Endothelial cell of umbilical vein (primary cell): Measurements from ENCODE around the gene CKB. TPM values are rescaled to one million over a fixed set of nuclear protein-coding genes. Genes with fewer than 3 reads are reported as not detected.

ENCODE experiments used
- BruUV-seq: library from RNA; stranded (reverse); fragments of 400-500 nt; replicated peaks from 2 replicates; lab custom pipeline; 2021; lab: Mats Ljungman, UMichigan
- CTCF ChIA-PET: fragments of 300-600, 350-600 bp; sonication (Branson Sonifier 250); formaldehyde crosslinking; loops from one replicate; lab custom pipeline; 2021; ENCODE audit warnings: antibody characterized with exemption, inconsistent platforms; lab: Charles Lee
- POLR2A ChIA-PET: fragments of 300-600, 350-600 bp; sonication (Branson Sonifier 250); formaldehyde crosslinking; loops from one replicate; lab custom pipeline; 2021; ENCODE audit warnings: antibody characterized with exemption, inconsistent platforms; lab: Charles Lee
- DNase-seq: peaks from one replicate; pipeline ENCODE4 v3.0.0-alpha.2; 2011; ENCODE audit warnings: low read depth, low spot score
- FAIRE-seq: peaks from 2 replicates; lab custom pipeline; 2011; peaks lifted over from hg19 to GRCh38; lab: Jason Lieb, UNC
- H2AFZ ChIP-seq: 2 replicates; pipeline ENCODE4 v1.6.0; 2012; ENCODE audit warnings: low read depth, low read length, control low read depth, inconsistent platforms
- H3K27ac ChIP-seq: 2 replicates; pipeline ENCODE4 v1.5.1; 2011; ENCODE audit warnings: low read depth, mild to moderate bottlenecking, control low read depth, low read length, moderate library complexity; ENCODE audit not compliant: insufficient read depth
- H3K27me3 ChIP-seq, 2 experiments: 2 replicates each; pipeline versions ENCODE4 v1.6.0 to v1.6.1; 2011; ENCODE audit warnings: low read length in 2 of 2, mixed read lengths in 1 of 2; ENCODE audit not compliant: control insufficient read depth in 2 of 2, insufficient read depth in 2 of 2
- H3K36me3 ChIP-seq, 2 experiments: 2 replicates in 1 of 2; 3 replicates in 1 of 2; pipeline ENCODE4 v1.5.1; 2011; ENCODE audit warnings: low read length in 2 of 2, mild to moderate bottlenecking in 1 of 2, moderate library complexity in 1 of 2; ENCODE audit not compliant: control insufficient read depth in 2 of 2, insufficient read depth in 2 of 2; ENCODE audit errors: extremely low read depth in 1 of 2
- H3K4me1 ChIP-seq: 3 replicates; pipeline ENCODE4 v1.5.1; 2011; ENCODE audit warnings: mild to moderate bottlenecking, low read length; ENCODE audit not compliant: control insufficient read depth, insufficient read depth; ENCODE audit errors: extremely low read depth
- H3K4me2 ChIP-seq: 2 replicates; pipeline ENCODE4 v1.6.1; 2011; ENCODE audit warnings: low read length, control low read depth, mixed read lengths; ENCODE audit not compliant: insufficient read depth
- H3K4me3 ChIP-seq, 3 experiments: fragments of 200-600 bp in 1 of 3; sonication (generic), shearing (Covaris generic) in 1 of 3; replicated peaks in 1 of 3; 2 replicates each; pipeline ENCODE4 v1.5.1; 2011 to 2016; ENCODE audit warnings: control low read depth in 3 of 3, low read length in 3 of 3, mild to moderate bottlenecking in 2 of 3, inconsistent platforms in 1 of 3, low read depth in 1 of 3, moderate library complexity in 1 of 3; ENCODE audit not compliant: insufficient read depth in 1 of 3
- H3K79me2 ChIP-seq: 2 replicates; pipeline ENCODE4 v1.6.0; 2012; ENCODE audit warnings: low read length, inconsistent platforms; ENCODE audit not compliant: control insufficient read depth, insufficient read depth
- H3K9ac ChIP-seq: replicated peaks from 2 replicates; pipeline ENCODE3; 2011; ENCODE audit warnings: low read length, control low read depth; ENCODE audit not compliant: insufficient read depth; ENCODE audit errors: extremely low read depth
- H3K9me1 ChIP-seq: replicated peaks from 3 replicates; pipeline ENCODE4 v1.6.0; 2011; ENCODE audit warnings: mild to moderate bottlenecking, low read length; ENCODE audit not compliant: control insufficient read depth, insufficient read depth; ENCODE audit errors: extremely low read depth
- H3K9me3 ChIP-seq: replicated peaks from 2 replicates; pipeline ENCODE4 v1.5.1; 2012; ENCODE audit warnings: low read length, inconsistent platforms; ENCODE audit not compliant: control insufficient read depth, insufficient read depth
- H4K20me1 ChIP-seq: replicated peaks from 2 replicates; pipeline ENCODE3; 2011; ENCODE audit warnings: mild to moderate bottlenecking, low read length; ENCODE audit not compliant: control insufficient read depth, insufficient read depth; ENCODE audit errors: extremely low read depth
- EZH2 ChIP-seq: IDR thresholded peaks from 2 replicates; pipeline ENCODE4 v1.6.1; 2012; ENCODE audit warnings: borderline replicate concordance, low read depth, mild to moderate bottlenecking, moderate library complexity, low read length, inconsistent platforms; ENCODE audit not compliant: severe bottlenecking
- FOS ChIP-seq: IDR thresholded peaks from 2 replicates; pipeline ENCODE4 v1.6.1; 2011; ENCODE audit warnings: mild to moderate bottlenecking, low read length, moderate library complexity, borderline replicate concordance; ENCODE audit not compliant: insufficient read depth
- GATA2 ChIP-seq: IDR thresholded peaks from 2 replicates; pipeline ENCODE4 v1.7.0; 2011; ENCODE audit warnings: low read depth, mild to moderate bottlenecking, moderate library complexity, mixed read lengths, low read length; ENCODE audit not compliant: insufficient read length, insufficient read depth
- JUN ChIP-seq: IDR thresholded peaks from 2 replicates; pipeline ENCODE4 v1.6.1; 2011; ENCODE audit warnings: borderline replicate concordance, low read depth; ENCODE audit not compliant: insufficient read length, insufficient read depth
- MYC ChIP-seq: IDR thresholded peaks from one replicate; pipeline ENCODE4 v1.6.1; 2011; ENCODE audit warnings: mild to moderate bottlenecking, low read depth, low read length
- POLR2A ChIP-seq: IDR thresholded peaks from 2 replicates; pipeline ENCODE4 v1.6.1; 2012; ENCODE audit warnings: low read depth, mild to moderate bottlenecking, control low read depth, low read length
- POLR2AphosphoS5 ChIP-seq: IDR thresholded peaks from 2 replicates; pipeline ENCODE4 v1.6.1; 2012; ENCODE audit warnings: low read depth, mild to moderate bottlenecking, control low read depth, low read length, moderate library complexity; ENCODE audit not compliant: insufficient read depth
- dilution Hi-C: fragments of 300-500 bp; cut with MboI; formaldehyde crosslinking; loops from one replicate; pipeline ENCODE4 v1.15.0; 2019; ENCODE audit warnings: low sequenced_read_pairs; ENCODE audit not compliant: extremely low pct_ligation_motif_present
- intact Hi-C: fragments of 100-400 bp; cut with micrococcal nuclease; formaldehyde crosslinking; loops from one replicate; pipeline ENCODE4 v1.10.0; 2022
- polyA plus RNA-seq, 4 experiments: library from polyadenylated mRNA; depleted of rRNA in 3 of 4; stranded (reverse) in 3 of 4; unstranded in 1 of 4; fragments of >200 nt; gene quantifications; 2 replicates each; pipeline versions ENCODE4 v1.2.1 to v1.2.3, GENCODE V29; 2011 to 2012; ENCODE audit warnings: missing spikeins in 1 of 4
- total RNA-seq: library from RNA; stranded (reverse); gene quantifications from 2 replicates; pipeline ENCODE4 v1.2.3, GENCODE V29; 2021
- TF ChIP-seq, protein P1 (sequence below), 2 donors: IDR thresholded peaks; 1 replicate in 1 of 2; 2 replicates in 1 of 2; pipeline ENCODE4 v1.5.1; 2011; ENCODE audit warnings: low read length in 2 of 2, mild to moderate bottlenecking in 2 of 2, moderate library complexity in 2 of 2, control low read depth in 1 of 2, inconsistent platforms in 1 of 2, low read depth in 1 of 2; ENCODE audit not compliant: insufficient read depth in 1 of 2; ENCODE audit errors: extremely low read depth in 1 of 2
- TF ChIP-seq, protein P2 (sequence below): IDR thresholded peaks from 2 replicates; pipeline ENCODE4 v1.6.1; 2011; ENCODE audit not compliant: insufficient read depth, insufficient read length

CKB gene
- total and polyA plus RNA-seq, 2 donors (not counting 3 experiments of a cell fraction or from before 2014, with no cell fraction given), result 4.0 to 6.9 TPM

DNA sequence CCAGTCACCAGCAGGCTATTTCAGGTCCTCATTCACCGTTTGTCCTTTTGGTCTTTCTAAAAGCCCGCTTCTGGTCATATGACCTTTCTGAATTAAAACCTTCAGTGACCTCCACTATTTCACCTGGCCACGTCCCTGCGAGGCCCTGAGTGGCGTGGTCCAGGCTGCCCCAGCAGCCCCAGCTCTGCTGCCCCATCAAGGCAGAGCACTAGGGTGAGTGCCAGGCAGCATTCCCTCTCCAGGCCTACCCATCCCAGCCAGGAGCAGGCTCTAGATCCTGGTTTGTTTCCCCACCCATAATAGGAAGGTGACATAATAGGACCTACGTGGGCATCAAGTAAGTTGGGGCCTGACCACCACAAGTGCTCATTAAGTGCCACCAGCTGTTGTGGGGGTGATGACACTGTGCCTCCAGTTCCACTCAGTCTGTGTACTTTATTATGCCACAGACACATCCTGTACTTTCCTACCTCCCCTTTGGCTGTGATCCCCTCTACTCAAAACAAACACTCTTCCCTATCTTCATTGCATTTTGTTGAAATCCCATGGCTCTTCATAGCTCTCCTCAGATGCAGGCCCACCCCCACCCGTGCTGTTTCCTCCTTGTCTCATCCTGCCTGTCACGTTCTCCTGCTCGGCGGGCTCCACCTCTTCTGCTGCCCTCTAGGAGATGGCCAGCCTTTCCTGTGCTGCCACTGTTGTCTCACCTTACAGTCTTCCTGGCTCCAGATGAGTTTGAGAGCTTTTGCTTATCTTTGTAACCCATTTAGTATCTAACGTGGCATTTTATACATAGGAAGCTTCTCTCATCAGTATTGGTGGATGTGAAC is 21.4 kb downstream of the CKB start:
- DNase-seq, result no peak
- ChIA-PET CTCF (interaction anchor here (3.9 kb wide), 1 partner anchor 45 kb away, joined by 34 read pairs; no protein-coding TSS in a partner anchor), POLR2A (no interaction called here)
- Histone ChIP-seq H4K20me1 (no peaks in the 10 kb centered on the region), H3K4me2 (no peak overlapping the region), H3K36me3 (peaks cover 17 to 25% of the 10 kb centered on the region in 2 experiments), H3K4me3 (no peak overlapping the region), H3K27ac (no peak overlapping the region), H3K9me1 (no peaks in the 10 kb centered on the region), H3K4me1 (no peaks in the 10 kb centered on the region), H3K27me3 (no peaks in the 10 kb centered on the region), H2AFZ (no peak overlapping the region), H3K9me3 (no peaks in the 10 kb centered on the region), H3K9ac (no peak overlapping the region), H3K79me2 (no peaks in the 10 kb centered on the region)
- intact Hi-C loops (no loop called here), dilution Hi-C loops (no loop called here)
- no TSS peak for BruUV-seq
- FAIRE-seq, result no peak
- TF ChIP-seq, protein P1, sequence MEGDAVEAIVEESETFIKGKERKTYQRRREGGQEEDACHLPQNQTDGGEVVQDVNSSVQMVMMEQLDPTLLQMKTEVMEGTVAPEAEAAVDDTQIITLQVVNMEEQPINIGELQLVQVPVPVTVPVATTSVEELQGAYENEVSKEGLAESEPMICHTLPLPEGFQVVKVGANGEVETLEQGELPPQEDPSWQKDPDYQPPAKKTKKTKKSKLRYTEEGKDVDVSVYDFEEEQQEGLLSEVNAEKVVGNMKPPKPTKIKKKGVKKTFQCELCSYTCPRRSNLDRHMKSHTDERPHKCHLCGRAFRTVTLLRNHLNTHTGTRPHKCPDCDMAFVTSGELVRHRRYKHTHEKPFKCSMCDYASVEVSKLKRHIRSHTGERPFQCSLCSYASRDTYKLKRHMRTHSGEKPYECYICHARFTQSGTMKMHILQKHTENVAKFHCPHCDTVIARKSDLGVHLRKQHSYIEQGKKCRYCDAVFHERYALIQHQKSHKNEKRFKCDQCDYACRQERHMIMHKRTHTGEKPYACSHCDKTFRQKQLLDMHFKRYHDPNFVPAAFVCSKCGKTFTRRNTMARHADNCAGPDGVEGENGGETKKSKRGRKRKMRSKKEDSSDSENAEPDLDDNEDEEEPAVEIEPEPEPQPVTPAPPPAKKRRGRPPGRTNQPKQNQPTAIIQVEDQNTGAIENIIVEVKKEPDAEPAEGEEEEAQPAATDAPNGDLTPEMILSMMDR (IDR thresholded peaks at IDR 0.05; ENCODE audit: extremely low read depth in 1 of 2, insufficient read depth in 1 of 2, low read depth in 1 of 2, low read length in 2 of 2), result no peak
- TF ChIP-seq EZH2, result no peak
- TF ChIP-seq MYC, result no peak
- TF ChIP-seq GATA2, result no peak
- no peak for TF ChIP-seq POLR2A
- no peak for TF ChIP-seq POLR2AphosphoS5
- TF ChIP-seq, protein P2, sequence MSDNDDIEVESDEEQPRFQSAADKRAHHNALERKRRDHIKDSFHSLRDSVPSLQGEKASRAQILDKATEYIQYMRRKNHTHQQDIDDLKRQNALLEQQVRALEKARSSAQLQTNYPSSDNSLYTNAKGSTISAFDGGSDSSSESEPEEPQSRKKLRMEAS, result no peak
- TF ChIP-seq FOS, result no peak
- no peak for TF ChIP-seq JUN
